Cardiac septum (tissue), 1 donor: Measurements from ENCODE around the gene GDF15. TPM values are rescaled to one million over a fixed set of nuclear protein-coding genes. Genes with fewer than 3 reads are reported as not detected.

Source experiments
- DNase-seq: peaks from one replicate; pipeline ENCODE4 v3.0.0-alpha.2; 2020; ENCODE audit warnings: low spot score
- intact Hi-C: fragments of 100-400 bp; cut with DNase I; formaldehyde crosslinking; loops from one replicate; pipeline ENCODE4 v1.14.0; 2022
- total RNA-seq: library from RNA; stranded (reverse); fragmentation: NEBNext Ultra II Directional; extraction: Animal tissue kit (Norgen Biotek cat#: 25700); gene quantifications from one replicate; pipeline ENCODE4 v1.2.1, GENCODE V29; 2021
- donor health status: DM: no; HTN: no; CAD: no.

The GDF15 gene
- total RNA-seq, 1 donor from 2014 or later: 4.3 TPM

DNA sequence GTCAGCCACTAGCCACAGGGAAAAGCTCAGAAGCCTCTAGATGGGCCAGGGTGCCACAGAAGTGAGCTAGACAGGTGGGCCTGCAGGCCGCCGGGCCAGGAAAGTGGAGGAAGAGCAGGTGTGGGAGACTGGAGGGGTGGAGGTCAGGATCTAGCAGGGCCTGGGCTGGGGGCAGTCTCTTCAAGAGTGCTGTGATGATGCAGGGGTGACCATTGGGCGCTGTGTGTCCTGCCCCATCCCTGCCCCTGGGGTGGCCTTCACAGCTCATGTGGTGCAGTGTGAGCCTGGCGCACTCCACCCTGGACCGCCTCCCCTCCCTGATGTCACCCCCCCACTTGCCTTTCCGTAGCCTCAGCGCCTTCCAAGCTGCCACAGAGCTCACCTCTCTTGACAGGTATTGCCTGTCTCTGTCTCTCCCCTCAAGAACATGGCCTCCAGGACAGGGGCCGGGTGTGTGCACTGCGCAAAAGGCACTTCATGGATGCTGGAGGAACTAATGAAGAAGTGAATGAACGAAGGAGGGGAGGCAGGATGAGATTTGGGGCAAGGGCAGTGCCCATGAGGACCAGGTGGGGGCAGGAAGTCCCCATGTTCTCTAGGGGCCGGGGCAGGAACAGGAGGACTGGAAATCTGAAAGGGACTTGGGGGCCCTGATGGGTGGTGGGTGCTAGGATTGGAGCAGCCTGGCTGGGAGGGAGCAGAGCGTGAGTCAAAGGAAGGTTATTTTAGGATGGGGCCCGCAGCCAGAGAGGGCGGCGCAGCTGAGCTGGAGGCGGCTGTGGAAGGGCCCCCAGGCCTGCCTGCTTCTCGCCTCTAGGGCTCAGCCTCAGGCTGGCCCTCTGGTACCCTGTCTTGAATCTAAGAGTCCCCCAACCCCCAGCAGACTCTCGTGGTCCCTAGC, 39.8 kb downstream of the GDF15 start:
- intact Hi-C loops: no loop called here
- DNase-seq: peak; percentile 85

DNA sequence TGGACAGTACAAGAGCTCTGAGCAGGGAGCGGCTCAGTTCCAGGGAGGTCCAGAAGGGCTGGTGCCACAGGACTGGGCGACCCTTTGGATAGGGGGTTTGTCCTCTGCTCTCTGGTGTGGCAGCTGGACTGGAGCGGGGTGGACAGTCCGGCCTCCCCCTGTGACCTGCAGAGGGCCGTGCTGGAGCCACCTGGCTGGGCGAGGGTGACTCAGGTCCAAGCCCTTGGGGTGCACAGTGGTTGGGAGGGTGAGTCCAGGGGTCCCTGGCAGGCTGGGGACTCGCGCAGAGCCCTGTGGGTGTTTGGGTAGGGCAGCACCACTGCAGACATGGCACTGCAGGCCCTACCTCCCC, 40.4 kb downstream of the GDF15 start:
- intact Hi-C loops: no loop called here
- no peak for DNase-seq

DNA sequence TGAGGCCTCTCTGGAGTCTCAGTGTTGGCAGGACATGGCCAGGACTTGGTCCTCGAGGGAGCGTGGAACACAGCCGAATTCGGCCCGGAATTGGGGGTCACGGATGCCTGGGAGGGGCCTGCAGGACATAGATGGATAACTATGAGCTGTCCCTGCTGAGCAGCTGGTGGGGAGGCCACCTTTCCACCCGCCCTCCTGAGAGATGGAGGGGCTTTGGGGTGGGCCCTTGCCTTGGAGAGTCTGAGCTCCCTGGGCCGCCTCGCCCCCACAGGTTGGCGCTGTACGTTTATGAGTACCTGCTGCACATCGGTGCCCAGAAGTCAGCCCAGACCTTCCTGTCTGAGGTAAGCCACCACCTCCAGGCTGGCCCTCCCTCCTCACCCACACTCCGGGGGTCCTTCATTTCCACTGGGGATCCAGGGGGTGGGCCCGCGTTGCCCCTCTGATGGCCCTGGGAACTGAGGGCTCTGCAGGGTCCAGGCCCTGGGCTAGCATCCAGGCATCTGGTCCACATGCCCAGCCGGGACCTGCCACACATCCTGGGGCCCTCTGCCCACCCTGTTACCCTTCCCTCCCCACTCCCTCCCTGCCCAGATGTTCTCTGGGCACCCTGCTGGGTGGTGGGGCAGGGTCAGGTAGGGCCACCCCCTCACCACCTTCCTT, 41.3 kb downstream of the GDF15 start:
- intact Hi-C loops: no loop called here
- no peak for DNase-seq

DNA sequence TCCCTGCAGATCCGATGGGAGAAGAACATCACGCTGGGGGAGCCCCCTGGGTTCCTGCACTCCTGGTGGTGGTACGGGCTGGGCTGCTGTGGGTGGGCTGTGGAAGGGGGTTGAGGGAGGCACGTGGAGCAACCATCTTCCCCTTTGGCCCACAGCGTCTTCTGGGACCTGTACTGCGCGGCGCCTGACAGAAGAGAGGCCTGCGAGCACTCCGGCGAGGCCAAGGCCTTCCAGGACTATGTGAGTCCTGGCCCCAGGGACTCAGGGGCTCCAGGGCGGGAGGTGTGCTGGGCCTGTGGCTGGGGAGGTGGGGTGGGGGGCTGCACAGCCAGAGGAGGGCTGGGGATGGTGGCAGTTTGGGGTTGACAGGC, 41.8 kb downstream of the GDF15 start:
- DNase-seq: no peak
- intact Hi-C loops: no loop called here

DNA sequence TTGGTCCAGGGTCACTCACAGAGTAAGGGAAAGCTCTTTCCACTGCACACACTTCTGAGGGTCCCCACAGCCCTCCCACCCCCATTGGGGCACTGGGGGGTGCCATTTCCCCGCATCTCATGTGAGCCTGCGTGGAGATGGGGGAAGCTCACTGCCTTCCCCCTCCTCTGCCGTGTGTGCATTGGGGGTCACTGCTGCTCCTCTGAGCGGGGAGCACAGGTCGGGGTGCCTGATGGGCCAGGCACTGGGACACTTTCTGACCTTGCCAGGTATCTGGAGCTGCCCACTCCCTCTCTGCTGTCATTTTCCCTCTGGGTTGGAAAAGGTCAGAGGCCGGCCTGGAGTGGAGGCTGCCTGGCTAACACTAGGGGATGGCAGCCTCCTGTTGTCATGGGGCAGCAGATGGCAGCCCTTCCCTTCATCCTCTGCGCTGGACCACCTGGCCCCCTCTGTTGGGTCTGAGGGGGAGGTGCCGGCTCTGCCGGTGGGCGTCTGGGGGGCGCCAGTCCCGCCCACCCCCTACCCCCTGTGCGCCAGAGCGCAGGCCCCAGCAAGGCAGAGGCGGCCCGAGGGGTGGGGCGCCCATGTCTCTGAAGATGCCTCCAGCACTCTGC, 42.3 kb downstream of the GDF15 start:
- no peak for DNase-seq
- intact Hi-C loops: no loop called here

DNA sequence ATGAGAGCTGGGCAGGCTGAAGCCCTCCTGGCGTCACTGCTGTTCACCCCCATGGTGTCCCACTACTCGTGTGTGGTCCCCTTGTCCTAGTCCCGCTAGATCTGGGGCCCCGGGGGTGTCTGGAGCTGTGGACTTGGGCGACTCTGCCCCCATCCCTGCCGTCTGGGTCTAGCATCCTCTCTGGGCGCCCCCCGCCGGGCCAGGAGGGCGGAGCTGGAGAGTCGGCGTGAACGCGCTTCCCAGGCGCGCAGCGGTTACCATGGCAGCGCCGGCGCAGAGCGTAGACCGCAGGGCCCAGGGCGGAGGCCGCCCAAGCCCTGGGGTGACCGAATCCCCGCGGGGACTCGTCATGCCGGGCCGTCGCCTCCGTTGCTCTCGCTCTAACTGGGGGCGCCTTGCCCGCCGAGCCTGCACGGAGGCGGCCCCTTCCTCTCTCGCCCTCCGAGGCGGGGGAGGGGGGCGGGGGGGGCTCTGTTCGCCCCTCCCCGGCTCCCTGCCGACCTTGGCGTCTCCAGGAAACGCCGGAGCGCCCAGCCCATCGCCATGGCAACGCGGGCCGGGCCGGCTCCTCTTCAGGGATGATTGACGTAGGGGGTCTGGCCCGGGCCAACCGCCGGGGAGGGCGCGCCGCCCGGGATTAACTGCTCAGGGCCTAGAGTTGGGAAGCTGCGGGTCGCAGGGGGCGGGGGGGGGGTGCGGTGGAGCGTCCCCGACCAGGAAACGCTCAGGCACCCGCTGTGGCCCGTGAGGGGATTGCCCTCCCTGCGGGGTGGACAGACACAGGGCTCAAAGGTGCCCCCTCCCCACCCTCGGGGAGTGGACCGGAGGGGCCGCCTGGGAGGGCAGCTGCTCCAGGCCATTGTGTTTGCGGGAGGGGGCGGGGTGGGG, 43.1 kb downstream of the GDF15 start:
- intact Hi-C loops: no loop called here
- peak; percentile 84 for DNase-seq

DNA sequence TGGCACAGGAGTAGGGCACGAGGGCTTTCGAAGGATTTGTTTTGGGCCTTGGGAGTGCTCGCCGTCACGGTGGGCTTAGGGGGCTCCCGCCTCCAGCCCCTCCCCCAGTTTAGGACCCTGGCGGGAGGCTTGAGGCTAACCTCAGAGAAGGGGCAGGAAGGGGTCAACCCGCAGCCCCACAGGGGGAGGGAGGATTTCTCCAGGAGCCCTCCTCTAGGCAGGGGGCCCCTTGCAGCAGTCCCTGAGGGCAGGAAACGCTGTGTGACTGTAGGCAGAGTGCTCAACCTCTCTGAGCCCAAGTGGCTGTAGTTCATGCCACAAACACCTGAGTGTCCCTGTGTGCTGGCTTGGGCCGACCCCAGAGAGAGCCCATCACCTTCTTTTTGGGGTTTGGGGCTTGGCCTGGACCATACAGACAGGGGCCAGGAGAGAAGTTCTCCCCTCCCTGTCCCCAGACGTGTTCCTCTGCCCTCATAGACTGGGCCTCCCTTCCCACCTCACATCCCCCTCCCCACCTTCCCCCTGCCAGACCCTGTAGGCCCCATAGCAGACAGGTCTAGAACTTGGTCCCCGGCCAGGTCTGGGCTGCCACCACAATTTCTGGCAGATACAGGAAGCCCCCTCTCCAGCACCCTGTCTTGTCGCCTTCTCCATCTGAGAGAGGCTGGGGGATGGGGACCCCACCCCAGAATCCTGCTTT, 43.9 kb downstream of the GDF15 start:
- intact Hi-C loops: no loop called here
- DNase-seq: no peak

DNA sequence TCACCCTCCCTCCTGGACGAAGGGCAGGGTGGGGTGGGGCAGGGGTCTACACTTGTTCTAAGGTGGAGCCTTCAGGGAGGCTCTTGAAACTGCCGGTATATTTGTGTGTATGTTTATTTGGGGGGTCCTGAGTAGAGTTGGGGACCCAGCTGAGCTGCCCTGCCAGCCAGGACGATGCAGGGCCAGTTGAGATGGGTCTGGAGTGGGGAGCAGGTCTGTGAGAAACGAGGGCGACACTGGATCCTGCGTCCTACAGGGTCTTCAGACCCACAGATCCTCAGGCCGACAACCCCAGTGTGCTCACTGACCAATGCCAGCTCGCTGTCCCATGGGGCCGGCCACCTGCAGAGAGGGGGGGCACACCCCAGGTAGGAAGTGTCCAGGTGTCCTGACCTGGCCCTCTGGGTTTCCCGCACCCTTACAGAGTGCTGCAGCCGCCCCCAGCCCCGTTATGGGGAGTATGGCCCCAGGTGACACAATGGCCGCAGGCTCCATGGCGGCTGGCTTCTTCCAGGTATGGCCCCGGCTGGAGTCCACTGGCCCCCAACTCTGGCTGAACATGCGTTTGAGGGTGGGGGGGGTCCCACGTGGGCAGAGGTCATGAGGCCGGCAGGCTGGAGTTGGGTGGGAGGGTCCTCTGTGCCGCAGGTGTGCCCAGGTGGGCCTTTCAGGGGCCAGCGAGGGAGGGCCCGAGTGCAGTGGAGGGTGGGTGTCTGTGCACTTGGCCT, 44.6 kb downstream of the GDF15 start:
- DNase-seq: no peak
- intact Hi-C loops: no loop called here

DNA sequence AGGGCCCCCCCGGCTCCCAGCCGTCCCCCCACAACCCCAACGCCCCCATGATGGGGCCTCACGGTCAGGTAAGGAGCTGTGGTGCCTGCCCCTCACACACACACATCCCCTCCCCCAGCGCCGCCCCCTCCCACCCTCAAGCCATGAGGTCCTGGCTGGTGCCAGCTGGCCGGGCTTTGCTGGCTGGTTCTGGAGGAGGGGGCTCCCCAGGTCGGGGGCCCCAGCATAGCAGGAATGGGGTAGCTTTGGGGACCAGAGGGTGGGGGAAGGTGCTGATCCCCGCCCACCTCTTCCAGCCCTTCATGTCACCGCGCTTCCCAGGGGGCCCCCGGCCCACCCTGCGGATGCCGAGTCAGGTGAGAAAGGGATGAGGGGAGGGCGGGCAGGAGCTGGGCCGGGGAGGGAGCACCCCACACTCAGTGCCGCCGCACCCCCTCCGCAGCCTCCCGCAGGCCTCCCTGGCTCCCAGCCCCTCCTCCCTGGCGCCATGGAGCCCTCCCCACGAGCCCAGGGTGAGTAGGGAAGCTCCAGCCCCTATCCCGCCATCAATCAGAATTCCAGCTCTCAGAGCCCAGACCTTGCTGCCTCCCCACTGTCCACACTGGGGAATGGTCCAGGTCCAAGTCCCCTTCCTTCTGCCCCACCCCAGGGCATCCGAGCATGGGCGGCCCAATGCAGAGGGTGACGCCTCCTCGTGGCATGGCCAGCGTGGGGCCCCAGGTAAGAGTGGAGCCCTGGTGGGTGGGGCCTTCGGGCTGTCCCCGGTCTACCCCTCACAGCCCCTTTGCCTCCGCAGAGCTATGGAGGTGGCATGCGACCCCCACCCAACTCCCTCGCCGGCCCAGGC, 45.6 kb downstream of the GDF15 start:
- no peak for DNase-seq
- intact Hi-C loops: no loop called here

DNA sequence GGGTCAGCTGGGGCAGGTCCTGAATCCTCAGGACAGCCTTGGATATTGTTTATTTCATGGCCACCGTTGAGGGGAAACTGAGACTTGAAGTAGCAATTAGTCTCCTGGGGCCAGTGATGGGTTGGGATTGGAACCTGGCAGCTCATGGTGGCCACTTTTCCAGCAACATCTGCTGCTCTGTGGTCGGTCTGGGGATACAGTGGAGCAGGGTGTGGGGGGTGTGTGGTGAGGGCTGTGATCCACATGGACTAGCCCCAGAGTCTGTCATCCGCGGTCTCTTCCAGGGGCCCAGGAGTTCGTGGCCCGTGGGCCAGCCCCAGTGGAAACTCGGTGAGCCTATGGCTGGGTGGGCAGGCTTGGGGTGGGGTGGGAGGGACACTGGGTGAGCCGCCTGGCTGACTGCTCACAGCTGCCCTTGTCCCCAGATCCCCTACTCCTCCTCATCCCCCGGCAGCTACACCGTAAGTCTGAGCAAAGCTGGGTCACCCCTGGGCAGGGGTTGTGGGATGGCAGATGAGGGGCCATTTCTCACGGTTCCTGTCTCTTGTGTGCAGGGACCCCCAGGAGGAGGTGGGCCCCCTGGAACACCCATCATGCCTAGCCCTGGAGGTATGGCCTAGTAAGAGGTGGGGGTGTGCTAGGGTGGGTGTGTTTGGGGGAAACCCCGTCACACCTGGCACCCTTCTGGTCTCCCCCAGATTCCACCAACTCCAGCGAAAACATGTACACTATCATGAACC, 46.5 kb downstream of the GDF15 start:
- no peak for DNase-seq
- intact Hi-C loops: no loop called here

DNA sequence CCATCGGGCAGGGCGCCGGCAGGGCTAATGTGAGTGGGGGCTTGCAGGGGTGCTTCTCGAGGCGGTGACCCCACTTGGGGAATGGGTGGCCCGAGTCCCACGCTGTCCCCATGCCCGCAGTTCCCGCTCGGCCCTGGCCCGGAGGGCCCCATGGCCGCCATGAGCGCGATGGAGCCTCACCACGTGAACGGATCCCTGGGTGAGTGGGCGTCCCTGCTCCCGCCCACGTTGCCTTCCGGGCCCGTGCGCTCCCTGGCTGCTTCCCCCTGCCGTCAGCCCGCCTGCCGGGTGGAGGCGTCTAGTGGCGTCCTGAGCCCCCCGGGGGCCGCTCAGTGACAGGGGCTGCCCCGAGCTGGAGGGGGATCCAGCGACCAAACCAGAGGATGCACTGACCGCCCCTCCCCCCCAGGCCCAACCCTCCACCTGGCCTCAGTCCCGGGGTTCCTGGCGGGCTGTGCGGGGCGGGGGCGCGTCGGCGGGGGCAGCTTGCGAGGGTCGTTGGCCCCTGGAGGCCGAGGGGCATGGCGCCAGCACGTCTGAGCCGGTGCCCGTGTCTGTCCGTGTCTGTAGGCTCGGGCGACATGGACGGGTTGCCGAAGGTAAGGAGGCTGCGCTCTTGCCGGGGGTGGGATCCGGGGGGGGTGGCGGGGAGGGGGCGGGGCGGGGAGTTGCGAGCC, 47.2 kb downstream of the GDF15 start:
- intact Hi-C loops: no loop called here
- no peak for DNase-seq

DNA sequence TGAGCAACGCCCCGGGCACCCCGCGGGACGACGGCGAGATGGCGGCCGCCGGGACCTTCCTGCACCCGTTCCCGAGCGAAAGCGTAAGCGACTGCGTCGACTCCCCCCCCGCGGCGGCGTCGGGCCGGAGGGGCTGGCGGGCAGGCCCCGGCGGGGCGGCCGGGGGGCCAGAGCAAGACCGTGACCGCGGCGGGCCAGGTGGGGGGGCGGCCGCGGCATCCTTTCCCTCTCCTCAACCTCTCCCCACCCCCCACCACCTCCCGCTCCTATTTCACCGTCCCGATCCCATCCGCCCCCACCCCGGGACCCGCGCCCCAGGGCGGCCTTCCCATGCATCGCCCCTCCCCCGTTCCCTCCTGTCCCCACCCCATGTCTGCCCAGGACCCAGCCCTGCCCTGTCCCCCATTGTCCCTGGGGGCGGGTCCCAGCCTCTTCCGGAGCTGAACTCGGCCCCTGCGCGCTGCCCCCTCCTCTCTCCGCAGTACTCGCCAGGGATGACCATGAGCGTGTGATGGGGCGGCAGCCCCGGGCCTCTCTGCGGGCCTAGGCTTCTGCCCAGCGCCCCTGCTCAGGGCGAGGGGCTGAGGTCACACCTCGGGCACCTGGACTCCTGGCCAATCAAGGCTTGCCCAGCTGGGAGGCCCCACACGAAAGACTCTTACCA, 47.9 kb downstream of the GDF15 start:
- no peak for DNase-seq
- intact Hi-C loops: no loop called here

DNA sequence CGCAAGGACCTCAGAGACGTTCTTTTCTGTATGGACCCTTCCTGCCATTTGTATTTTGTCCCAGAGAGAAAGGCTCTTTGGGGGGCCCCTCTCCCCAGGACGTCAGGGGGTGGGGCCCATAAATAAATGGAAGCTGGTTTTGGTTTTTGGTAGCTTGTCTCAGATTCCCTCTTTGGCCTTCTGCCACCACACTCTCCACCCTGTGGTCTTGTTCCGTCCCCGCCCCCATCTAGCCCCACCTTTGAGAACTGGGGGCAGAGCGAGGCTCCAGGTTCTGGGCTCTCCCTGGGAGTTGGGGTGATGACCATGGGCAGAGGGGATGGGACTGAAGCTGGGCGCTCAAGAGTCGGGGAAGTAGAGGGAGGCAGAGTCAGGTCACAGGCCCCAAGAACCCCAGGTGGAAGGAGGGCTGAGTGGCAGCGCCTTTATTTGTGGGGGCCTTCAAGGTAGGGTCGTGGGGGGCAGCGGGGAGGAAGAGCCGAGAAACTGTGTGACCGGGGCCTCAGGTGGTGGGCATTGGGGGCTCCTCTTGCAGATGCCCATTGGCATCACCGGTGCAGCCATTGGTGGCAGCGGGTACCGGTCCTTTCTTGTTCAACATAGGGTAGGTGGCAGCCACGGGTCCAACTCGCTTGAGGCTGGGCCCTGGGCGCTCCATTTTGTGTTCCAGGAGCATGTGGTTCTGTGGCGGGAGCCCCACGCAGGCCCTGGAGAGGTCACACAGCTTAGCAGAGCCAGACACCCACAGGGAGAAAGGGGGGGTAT, 48.6 kb downstream of the GDF15 start:
- intact Hi-C loops: no loop called here
- no peak for DNase-seq

DNA sequence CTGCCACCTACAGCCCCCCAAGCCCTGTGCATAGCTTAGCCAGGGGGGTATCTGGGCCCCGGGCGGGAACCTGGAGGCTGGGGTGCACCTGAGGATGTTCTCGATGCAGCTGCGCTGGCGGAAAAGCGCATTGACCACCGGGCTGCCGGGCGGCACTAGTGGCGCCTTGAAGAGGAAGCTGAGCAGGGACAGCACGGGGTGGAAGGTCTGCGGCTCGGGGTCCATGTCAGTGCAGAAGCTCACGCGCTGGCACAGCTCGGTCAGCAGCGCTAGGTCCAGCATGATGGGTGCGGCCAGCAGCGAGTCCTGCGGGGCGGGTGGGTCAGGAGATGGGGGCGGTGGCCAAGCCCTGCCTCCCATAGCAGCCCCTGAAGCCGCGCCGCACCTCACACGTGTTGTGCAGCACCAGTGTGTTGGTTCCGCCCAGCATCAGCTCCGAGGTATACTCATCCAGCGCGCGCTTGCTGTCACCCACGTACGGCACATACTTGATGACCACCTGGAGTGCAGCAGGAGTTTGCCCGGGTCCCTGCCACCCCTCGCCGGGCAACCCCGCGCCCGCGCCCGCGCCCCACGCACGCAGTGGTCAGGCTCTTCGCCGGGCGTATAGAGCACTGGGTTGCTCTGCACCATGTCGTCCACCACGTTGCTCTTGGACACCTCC, 49.4 kb downstream of the GDF15 start:
- intact Hi-C loops: no loop called here
- no peak for DNase-seq
